Measurements from ENCODE around the gene SHC4. TPM values are rescaled to one million over a fixed set of nuclear protein-coding genes. Genes with fewer than 3 reads are reported as not detected.

SHC4 gene
- total and polyA plus RNA-seq, 9 of the 15 experiments (the other 6 are each of a cell fraction or from before 2014, with no cell fraction given): 0.43 to 1.2 (median 0.67) TPM

- TF ChIP-seq CHAMP1 (IDR thresholded peaks at IDR 0.05) (peak; percentile 69; the same call in 1 of the 2 replicates), ARID4B (CRISPR knock-in tag; IDR thresholded peaks at IDR 0.05) (no peak), ARID1B (IDR thresholded peaks at IDR 0.05) (0 out of 2 replicates have a peak, but pooled peaks have one; percentile 40), NUFIP1 (IDR thresholded peaks at IDR 0.05; ENCODE audit: partially characterized antibody) (no peak), ZNF644 (tag; IDR thresholded peaks at IDR 0.05; ENCODE audit: low read depth) (no peak), SIX5 (IDR thresholded peaks at IDR 0.05; ENCODE audit: borderline replicate concordance in 1 of 2, insufficient read depth in 1 of 2, low read depth in 1 of 2, low read length in 2 of 2) (no peak), EWSR1 (IDR thresholded peaks at IDR 0.05; ENCODE audit: borderline replicate concordance, low read depth, partially characterized antibody) (no peak), DIDO1 (tag; IDR thresholded peaks at IDR 0.05; ENCODE audit: low read depth) (0 out of 2 replicates have a peak, but pooled peaks have one; percentile 20), TOE1 (IDR thresholded peaks at IDR 0.05; ENCODE audit: borderline replicate concordance) (peak; percentile 56), TOE1 (CRISPR knock-in tag; IDR thresholded peaks at IDR 0.05; ENCODE audit: borderline replicate concordance, low read depth) (no peak)
- TF ChIP-seq, protein P1, sequence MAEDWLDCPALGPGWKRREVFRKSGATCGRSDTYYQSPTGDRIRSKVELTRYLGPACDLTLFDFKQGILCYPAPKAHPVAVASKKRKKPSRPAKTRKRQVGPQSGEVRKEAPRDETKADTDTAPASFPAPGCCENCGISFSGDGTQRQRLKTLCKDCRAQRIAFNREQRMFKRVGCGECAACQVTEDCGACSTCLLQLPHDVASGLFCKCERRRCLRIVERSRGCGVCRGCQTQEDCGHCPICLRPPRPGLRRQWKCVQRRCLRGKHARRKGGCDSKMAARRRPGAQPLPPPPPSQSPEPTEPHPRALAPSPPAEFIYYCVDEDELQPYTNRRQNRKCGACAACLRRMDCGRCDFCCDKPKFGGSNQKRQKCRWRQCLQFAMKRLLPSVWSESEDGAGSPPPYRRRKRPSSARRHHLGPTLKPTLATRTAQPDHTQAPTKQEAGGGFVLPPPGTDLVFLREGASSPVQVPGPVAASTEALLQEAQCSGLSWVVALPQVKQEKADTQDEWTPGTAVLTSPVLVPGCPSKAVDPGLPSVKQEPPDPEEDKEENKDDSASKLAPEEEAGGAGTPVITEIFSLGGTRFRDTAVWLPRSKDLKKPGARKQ (CRISPR knock-in tag; IDR thresholded peaks at IDR 0.05): peak; percentile 56; the same call in 1 of the 2 replicates
- TF ChIP-seq, protein P2, sequence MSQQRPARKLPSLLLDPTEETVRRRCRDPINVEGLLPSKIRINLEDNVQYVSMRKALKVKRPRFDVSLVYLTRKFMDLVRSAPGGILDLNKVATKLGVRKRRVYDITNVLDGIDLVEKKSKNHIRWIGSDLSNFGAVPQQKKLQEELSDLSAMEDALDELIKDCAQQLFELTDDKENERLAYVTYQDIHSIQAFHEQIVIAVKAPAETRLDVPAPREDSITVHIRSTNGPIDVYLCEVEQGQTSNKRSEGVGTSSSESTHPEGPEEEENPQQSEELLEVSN (IDR thresholded peaks at IDR 0.05; ENCODE audit: borderline replicate concordance in 1 of 2, extremely low read depth in 1 of 2, insufficient read depth in 1 of 2, insufficient read length in 1 of 2, low read depth in 1 of 2, low read length in 1 of 2, poor library complexity in 1 of 2, severe bottlenecking in 1 of 2): peak; percentile 78 to 82
Observed at GRCh38 chr15:48877630-48878595, 85.8 kb downstream of the SHC4 start, which contains the start of gene EID1 (continued).

Data from K562 (cell line).